Naive thymus-derived CD8-positive, alpha-beta T cell (primary cell): ENCODE results near the gene SLC9B1. TPM values are rescaled to one million over a fixed set of nuclear protein-coding genes. Genes with fewer than 3 reads are reported as not detected.
A peak's percentile ranks its signal among the peaks of the same experiment; 100 is the strongest.

ENCODE experiments used
- ATAC-seq, 2 donors: fragments of 150-1000 bp; cut with Tn5 transposase in 1 of 2; sonication (Bioruptor Pico), chemical (Tn5 transposase) in 1 of 2; 1 replicate in 1 of 2; 2 replicates in 1 of 2; pipeline ENCODE4 v1.10.0; 2021; ENCODE audit warnings: mild to moderate bottlenecking in 2 of 2, moderate library complexity in 2 of 2
- POLR2A ChIA-PET: fragments of 350-600 bp; sonication (Branson Sonifier 250); formaldehyde crosslinking; loops from one replicate; lab custom pipeline; 2021; ENCODE audit warnings: antibody characterized with exemption; lab: Charles Lee
- DNase-seq, 10 donors: peaks; one replicate each; pipeline versions ENCODE4 v3.0.0 to v3.0.0-alpha.2; 2020 to 2022
- H3K27ac Mint-ChIP-seq, 10 donors: one replicate each; pipeline ENCODE4 v1.8.0; 2020 to 2022; ENCODE audit warnings: mild to moderate bottlenecking in 10 of 10, mixed read lengths in 10 of 10, moderate library complexity in 4 of 10, inconsistent platforms in 1 of 10
- H3K27me3 Mint-ChIP-seq, 5 donors: one replicate each; pipeline ENCODE4 v1.8.0; 2021 to 2022; ENCODE audit warnings: mixed read lengths in 5 of 5
- H3K36me3 Mint-ChIP-seq, 3 donors: one replicate each; pipeline ENCODE4 v1.8.0; 2020 to 2022; ENCODE audit warnings: mixed read lengths in 3 of 3, mild to moderate bottlenecking in 2 of 3, inconsistent platforms in 1 of 3
- H3K4me1 Mint-ChIP-seq, 4 donors: one replicate each; pipeline ENCODE4 v1.8.0; 2021 to 2022; ENCODE audit warnings: mixed read lengths in 4 of 4
- H3K4me3 Mint-ChIP-seq, 10 donors: one replicate each; pipeline ENCODE4 v1.8.0; 2020 to 2022; ENCODE audit warnings: mild to moderate bottlenecking in 10 of 10, mixed read lengths in 10 of 10, moderate library complexity in 6 of 10, inconsistent platforms in 1 of 10
- H3K9me3 Mint-ChIP-seq, 9 donors: one replicate each; pipeline ENCODE4 v1.8.0; 2020 to 2022; ENCODE audit warnings: mixed read lengths in 9 of 9, mild to moderate bottlenecking in 3 of 9, inconsistent platforms in 1 of 9, moderate library complexity in 1 of 9
- polyA plus RNA-seq, 3 donors: library from polyadenylated mRNA; unstranded; fragments of 300-500 nt; fragmentation: Illumina TruSeq; gene quantifications; one replicate each; pipeline ENCODE4 v1.2.3, GENCODE V29; 2021
- total RNA-seq, 8 experiments: library from RNA in 2 of 8; stranded (reverse) in 2 of 8; gene quantifications; one replicate each; pipeline ENCODE4 v1.2.3 and lab custom pipeline; 2021 to 2026

Gene SLC9B1
- total and polyA plus RNA-seq, 5 experiments from 2014 or later, result 1.7 to 7.3 (median 3.7) TPM

DNA sequence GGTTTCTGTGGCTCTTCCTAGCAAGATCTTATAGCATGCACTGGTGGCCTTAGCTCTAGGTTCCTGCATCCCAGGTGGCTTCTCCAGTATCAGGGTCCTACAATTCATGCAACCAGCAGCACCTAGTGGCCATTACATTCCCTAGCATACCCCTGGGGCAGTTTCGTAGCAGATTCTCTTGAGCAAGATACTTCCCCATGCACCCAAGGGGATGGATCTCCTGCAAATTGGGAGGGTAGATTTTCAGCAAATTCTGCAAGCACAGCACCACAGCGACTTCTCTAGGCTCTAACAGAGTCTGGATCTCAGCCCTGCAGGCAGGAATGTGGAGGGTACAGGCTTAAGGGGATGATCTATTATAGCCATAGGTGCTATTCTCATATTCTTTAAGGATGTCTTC, 13.1 kb upstream of the SLC9B1 start:
- peaks cover 9 to 39% (median 22%) of the 10 kb centered on the region in 3 donors for H3K36me3 Mint-ChIP-seq
- H3K27ac Mint-ChIP-seq, result no peak overlapping the region
- no peak for DNase-seq
- no peaks in the 10 kb centered on the region for H3K27me3 Mint-ChIP-seq
- no peaks in the 10 kb centered on the region for H3K9me3 Mint-ChIP-seq
- H3K4me1 Mint-ChIP-seq, result peaks cover 0 to 2% (median 0%) of the 10 kb centered on the region in 4 donors
- POLR2A ChIA-PET, result no interaction called here
- ATAC-seq, result peak; percentile 42 to 50
- H3K4me3 Mint-ChIP-seq, result no peak overlapping the region

DNA sequence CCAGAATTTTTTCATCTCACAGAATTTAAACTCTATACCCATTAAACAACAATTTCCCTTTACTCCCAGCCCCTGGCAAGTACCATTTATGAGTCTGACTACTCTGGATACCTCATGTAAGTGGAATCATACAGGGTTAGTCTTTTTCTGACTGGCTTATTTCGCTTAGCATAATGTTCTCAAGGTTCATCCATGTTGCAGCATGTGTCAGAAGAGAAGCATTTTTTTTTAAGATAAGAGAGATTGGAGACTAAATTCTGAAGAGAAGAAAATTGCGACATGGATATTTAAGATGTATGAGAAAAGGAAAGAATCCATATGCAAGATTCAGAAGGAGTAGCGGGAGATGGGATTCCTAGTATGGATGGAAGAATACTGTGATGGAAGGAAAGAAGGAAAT, 11.3 kb upstream of the SLC9B1 start:
- no peaks in the 10 kb centered on the region for H3K27me3 Mint-ChIP-seq
- no peak overlapping the region for H3K27ac Mint-ChIP-seq
- H3K4me1 Mint-ChIP-seq, result peaks cover 0 to 2% (median 0%) of the 10 kb centered on the region in 4 donors
- no peak overlapping the region for H3K4me3 Mint-ChIP-seq
- POLR2A ChIA-PET, result no interaction called here
- DNase-seq (no peak), ATAC-seq (no peak)
- H3K36me3 Mint-ChIP-seq, result peaks cover 9 to 33% (median 11%) of the 10 kb centered on the region in 3 donors
- H3K9me3 Mint-ChIP-seq, result no peaks in the 10 kb centered on the region

DNA sequence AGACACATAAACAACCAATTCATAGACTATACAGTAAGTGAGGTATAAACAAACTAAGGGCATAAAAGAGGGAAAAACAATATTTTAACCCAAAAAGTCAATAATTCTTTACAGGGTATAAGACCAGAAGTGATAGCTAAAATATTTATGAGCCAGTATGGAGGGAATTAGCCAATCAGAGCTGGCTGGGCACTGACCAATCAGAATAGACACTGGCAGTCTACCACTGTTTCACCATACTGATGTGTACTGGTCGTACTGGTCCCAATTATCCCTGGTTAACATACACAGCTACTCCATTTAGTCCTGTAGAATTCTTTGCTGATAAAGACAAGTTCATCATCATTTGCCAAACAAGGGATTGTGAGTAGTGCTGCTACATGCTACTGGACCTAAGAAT, 9.8 kb upstream of the SLC9B1 start:
- Mint-ChIP-seq H3K36me3 (peaks cover 4 to 30% (median 7%) of the 10 kb centered on the region in 3 donors), H3K4me1 (peaks cover 0 to 2% (median 0%) of the 10 kb centered on the region in 4 donors), H3K4me3 (no peak overlapping the region), H3K27ac (no peak overlapping the region), H3K9me3 (no peaks in the 10 kb centered on the region), H3K27me3 (no peaks in the 10 kb centered on the region)
- ATAC-seq (no peak), DNase-seq (no peak)
- POLR2A ChIA-PET, result no interaction called here

DNA sequence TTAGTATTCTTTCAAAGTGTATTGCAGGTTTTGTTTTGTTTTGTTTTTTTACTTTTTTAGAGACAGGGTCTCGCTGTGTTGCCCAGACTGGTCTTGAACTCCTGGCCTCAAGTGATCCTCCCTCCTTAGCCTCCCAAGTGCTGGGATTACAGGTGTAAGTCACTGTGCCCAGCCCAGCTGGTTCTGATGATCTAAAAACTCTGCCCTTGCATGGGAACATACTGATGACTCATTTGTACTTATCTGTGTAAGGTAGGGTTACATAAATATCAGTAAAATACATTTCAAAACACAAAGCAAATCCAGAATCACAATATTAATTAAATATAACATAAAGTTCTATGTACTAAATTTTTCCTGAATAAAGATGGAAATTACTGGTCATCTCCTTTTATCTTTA, 7.4 kb upstream of the SLC9B1 start:
- H3K27ac Mint-ChIP-seq, result no peak overlapping the region
- H3K4me3 Mint-ChIP-seq, result no peak overlapping the region
- POLR2A ChIA-PET, result no interaction called here
- DNase-seq (no peak), ATAC-seq (no peak)
- peaks cover 4 to 25% (median 7%) of the 10 kb centered on the region in 3 donors for H3K36me3 Mint-ChIP-seq
- H3K27me3 Mint-ChIP-seq, result no peaks in the 10 kb centered on the region
- H3K9me3 Mint-ChIP-seq, result no peaks in the 10 kb centered on the region
- no peaks in the 10 kb centered on the region for H3K4me1 Mint-ChIP-seq

DNA sequence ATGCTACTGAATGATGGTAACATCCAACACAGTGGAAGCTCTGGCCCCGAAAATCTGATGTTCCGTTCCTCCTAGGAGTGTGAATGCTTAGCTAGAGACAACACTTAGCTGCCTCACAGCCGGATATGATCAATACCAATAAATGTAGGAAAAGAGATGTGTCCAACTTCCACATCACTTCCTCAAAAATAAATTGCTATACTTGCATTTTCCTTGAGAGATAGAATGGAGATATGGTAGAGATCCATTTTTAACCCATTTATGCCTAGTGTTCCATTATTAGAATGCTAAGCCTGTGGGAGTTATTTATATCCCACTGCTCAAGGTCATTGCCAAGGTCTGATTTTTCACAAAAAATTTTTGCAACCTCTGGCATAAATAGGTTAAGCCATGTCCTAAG, 5.5 kb upstream of the SLC9B1 start:
- Mint-ChIP-seq H3K4me3 (no peak overlapping the region), H3K27me3 (no peaks in the 10 kb centered on the region), H3K9me3 (no peaks in the 10 kb centered on the region), H3K36me3 (peaks cover 0 to 16% (median 7%) of the 10 kb centered on the region in 3 donors), H3K27ac (peak overlapping the region in 1 of 10 donors; percentile 24), H3K4me1 (peaks cover under 1 to 5% (median 3%) of the 10 kb centered on the region in 4 donors)
- ATAC-seq (no peak), DNase-seq (no peak)
- POLR2A ChIA-PET, result no interaction called here

DNA sequence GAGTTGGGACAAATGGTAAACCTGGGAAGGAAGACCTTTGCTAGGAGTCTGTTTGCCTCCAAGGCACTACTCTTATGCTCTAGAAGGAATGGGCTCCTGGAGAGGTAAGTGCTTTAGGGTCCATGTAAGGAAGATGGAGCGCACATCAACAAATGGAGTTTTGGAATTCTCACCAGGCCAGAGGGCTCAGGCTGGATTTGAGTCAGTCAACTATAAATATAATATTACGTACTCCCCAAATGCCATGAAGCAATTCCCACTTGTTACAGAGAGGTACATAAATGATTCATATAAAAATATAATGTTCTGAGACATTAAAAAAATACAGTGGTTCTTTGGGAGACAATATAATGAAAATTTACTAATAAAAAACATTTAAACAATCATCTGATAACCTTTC, 1.6 kb upstream of the SLC9B1 start:
- no peak for DNase-seq
- peaks cover 0 to 6% (median 3%) of the 10 kb centered on the region in 3 donors for H3K36me3 Mint-ChIP-seq
- H3K4me3 Mint-ChIP-seq, result peak overlapping the region in 7 of 10 donors; percentile 13 to 95 (median 26)
- H3K9me3 Mint-ChIP-seq, result no peaks in the 10 kb centered on the region
- H3K27me3 Mint-ChIP-seq, result no peaks in the 10 kb centered on the region
- POLR2A ChIA-PET, result no interaction called here
- ATAC-seq, result no peak
- peaks cover 4 to 27% (median 19%) of the 10 kb centered on the region in 4 donors for H3K4me1 Mint-ChIP-seq
- H3K27ac Mint-ChIP-seq, result peak overlapping the region in 3 of 10 donors; percentile 96 to 99 (median 99)

DNA sequence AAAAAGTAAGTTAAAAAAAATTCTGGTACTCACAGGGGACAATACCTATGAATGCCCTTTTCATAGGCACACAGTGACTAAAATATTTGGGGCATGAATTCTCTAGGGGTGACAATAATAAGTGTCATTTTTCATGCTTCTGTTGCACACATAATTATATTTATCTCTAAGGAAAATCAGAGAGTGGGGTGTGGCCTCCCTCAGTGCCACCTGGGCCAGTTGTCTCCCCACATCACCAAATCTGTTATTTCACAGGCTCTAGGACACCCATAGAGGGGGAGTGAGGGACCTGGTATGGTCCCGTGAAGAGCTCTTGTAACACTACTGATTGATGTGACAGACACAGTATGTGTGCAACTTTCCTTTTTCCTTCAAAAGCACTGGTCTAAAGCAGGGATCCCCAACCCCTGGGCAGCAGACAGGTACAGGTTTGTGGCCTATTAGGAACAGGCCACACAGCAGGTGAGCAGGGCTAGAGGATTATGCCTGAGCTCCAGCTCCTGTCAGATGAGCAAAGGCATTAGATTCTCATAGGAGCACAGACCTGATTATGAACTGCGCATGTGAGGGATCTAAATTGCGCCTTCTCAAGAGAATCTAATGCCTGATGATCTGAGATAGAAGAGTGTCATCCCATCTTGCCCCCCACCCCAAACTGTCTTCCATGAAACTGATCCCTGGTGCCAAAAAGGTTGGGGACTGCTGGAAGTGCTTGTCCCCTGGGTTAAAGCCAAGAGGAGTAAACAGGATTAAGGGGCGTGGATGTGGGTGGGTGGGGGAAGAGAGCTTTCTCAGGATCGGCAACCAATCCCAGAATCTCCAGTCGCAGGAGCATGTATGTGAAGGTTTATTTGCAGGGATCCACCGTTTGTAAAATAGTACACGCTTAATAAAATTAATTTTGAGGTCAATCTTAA, 856 bp downstream of the SLC9B1 start:
- Mint-ChIP-seq H3K4me3 (peak overlapping the region; percentile 86 to 96 (median 92)), H3K27ac (peak overlapping the region in 5 of 10 donors; percentile 96 to 100 (median 99)), H3K27me3 (no peaks in the 10 kb centered on the region), H3K36me3 (no peaks in the 10 kb centered on the region), H3K9me3 (no peaks in the 10 kb centered on the region), H3K4me1 (peaks cover 4 to 27% (median 19%) of the 10 kb centered on the region in 4 donors)
- ATAC-seq (no peak), DNase-seq (peak in 4 of 10 donors; percentile 2 to 15 (median 7))
- POLR2A ChIA-PET, result interaction anchor here (1.0 to 2.2 kb wide), 6 partner anchors 10 to 673 kb away, joined by 3 to 10 read pairs (median 6); partner anchors contain the start of genes MANBA, SLC39A8, SLC9B2 and UBE2D3

DNA sequence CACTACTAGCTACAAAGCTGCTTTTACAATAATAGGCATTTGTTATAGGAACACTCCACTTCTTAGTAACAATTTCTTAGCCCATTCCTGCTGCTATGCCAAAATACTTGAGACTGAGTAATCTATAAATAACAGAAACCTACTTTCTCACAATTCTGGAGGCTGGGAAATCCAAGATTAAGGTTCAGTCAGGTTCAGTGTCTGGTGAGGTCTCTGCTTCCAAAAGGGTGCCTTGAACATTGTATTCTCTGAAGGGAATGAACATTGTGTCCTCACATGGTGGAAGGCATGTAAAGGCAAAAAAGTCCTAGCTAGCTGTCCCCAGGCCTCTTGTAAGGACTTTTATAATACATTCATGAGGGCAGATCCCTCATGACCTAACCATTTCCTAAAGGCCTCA, 7.0 kb downstream of the SLC9B1 start:
- ATAC-seq (no peak), DNase-seq (no peak)
- H3K27ac Mint-ChIP-seq, result peak overlapping the region in 1 of 10 donors; percentile 13
- no peaks in the 10 kb centered on the region for H3K27me3 Mint-ChIP-seq
- H3K36me3 Mint-ChIP-seq, result no peaks in the 10 kb centered on the region
- H3K4me3 Mint-ChIP-seq, result no peak overlapping the region
- H3K9me3 Mint-ChIP-seq, result no peaks in the 10 kb centered on the region
- H3K4me1 Mint-ChIP-seq, result peaks cover 0 to 3% (median 0%) of the 10 kb centered on the region in 4 donors
- POLR2A ChIA-PET, result no interaction called here

DNA sequence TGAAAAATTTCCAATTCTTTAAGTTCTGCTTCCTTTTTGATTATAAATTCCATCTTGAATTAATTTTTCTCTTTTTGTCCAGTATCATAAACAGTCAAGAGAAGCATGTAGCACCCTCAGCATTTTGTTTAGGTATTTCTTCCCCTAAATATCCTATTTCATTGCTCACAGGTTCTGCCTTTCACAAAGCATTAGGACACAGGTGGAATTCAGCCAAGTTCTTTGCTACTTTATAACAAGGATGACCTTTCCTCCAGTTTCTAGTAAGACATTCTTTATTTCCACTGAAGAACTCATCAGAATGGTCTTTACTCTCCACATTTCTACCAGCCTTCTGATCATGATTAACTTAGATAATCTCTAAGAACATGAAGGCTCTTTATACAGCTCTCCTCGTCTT, 7.4 kb downstream of the SLC9B1 start:
- no peaks in the 10 kb centered on the region for H3K36me3 Mint-ChIP-seq
- H3K9me3 Mint-ChIP-seq, result no peaks in the 10 kb centered on the region
- peaks cover 0 to 3% (median 0%) of the 10 kb centered on the region in 4 donors for H3K4me1 Mint-ChIP-seq
- DNase-seq (no peak), ATAC-seq (no peak)
- no peaks in the 10 kb centered on the region for H3K27me3 Mint-ChIP-seq
- H3K4me3 Mint-ChIP-seq, result no peak overlapping the region
- POLR2A ChIA-PET, result no interaction called here
- H3K27ac Mint-ChIP-seq, result peak overlapping the region in 1 of 10 donors; percentile 13

DNA sequence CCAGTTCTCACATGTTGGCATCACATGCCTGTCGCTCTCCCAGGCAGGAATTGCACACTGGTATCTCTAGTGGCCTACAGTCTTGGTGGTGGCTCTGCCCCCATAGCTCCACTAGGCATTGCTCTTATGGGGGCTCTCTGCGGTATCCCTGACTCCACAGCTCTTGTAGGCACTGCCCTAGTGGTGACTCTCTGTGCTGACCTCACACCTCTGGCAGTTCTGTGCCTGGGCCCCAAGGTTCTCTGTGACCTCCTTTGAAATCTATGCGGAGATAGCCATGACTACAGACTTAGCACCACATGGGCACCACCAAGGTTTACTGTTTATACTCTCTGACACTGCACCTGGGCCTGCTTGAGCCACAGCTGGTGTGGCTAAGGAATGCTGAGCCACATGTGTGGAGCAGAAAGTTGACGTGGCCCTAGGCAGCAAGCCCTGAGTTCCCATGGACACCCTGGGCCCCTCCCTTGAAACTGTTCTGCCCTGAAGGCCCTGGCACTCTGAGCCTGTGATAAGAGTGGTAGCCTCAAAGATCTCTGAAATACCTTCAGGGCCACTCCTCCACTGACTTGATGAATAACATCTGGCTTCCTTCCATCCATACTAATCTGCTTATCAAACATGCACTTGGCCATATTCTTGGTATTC, 8.0 kb downstream of the SLC9B1 start:
- POLR2A ChIA-PET, result no interaction called here

DNA sequence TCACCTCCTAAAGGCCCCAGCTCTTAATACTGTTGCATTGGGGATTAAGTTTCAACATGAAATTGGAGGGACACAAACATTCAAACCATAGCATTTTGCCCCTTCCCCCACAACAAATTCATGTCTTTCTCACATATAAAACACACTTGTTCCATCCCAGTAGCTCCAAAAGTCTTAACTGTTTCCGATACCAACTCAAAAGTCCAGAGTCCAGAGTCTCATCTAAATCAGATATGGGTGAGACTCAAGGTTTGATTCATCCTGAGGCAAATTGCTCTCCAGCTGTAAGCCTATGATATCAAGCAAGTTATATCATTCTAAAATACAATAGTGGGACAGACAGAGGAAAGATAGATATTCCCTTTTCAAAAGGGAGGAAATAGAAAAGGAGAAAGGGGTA, 8.7 kb downstream of the SLC9B1 start:
- H3K9me3 Mint-ChIP-seq, result no peaks in the 10 kb centered on the region
- H3K27ac Mint-ChIP-seq, result no peak overlapping the region
- POLR2A ChIA-PET, result no interaction called here
- no peak overlapping the region for H3K4me3 Mint-ChIP-seq
- no peaks in the 10 kb centered on the region for H3K36me3 Mint-ChIP-seq
- no peaks in the 10 kb centered on the region for H3K27me3 Mint-ChIP-seq
- peaks cover 0 to 3% (median 0%) of the 10 kb centered on the region in 4 donors for H3K4me1 Mint-ChIP-seq
- no peak for DNase-seq
- ATAC-seq, result no peak

More for the DNA sequence above, 8.0 kb downstream of the SLC9B1 start:
- no peak for ATAC-seq
- no peak for DNase-seq
- H3K4me1 Mint-ChIP-seq, result peaks cover 0 to 3% (median 0%) of the 10 kb centered on the region in 4 donors
- no peak overlapping the region for H3K4me3 Mint-ChIP-seq
- H3K27ac Mint-ChIP-seq, result no peak overlapping the region
- no peaks in the 10 kb centered on the region for H3K9me3 Mint-ChIP-seq
- no peaks in the 10 kb centered on the region for H3K27me3 Mint-ChIP-seq
- H3K36me3 Mint-ChIP-seq, result no peaks in the 10 kb centered on the region

DNA sequence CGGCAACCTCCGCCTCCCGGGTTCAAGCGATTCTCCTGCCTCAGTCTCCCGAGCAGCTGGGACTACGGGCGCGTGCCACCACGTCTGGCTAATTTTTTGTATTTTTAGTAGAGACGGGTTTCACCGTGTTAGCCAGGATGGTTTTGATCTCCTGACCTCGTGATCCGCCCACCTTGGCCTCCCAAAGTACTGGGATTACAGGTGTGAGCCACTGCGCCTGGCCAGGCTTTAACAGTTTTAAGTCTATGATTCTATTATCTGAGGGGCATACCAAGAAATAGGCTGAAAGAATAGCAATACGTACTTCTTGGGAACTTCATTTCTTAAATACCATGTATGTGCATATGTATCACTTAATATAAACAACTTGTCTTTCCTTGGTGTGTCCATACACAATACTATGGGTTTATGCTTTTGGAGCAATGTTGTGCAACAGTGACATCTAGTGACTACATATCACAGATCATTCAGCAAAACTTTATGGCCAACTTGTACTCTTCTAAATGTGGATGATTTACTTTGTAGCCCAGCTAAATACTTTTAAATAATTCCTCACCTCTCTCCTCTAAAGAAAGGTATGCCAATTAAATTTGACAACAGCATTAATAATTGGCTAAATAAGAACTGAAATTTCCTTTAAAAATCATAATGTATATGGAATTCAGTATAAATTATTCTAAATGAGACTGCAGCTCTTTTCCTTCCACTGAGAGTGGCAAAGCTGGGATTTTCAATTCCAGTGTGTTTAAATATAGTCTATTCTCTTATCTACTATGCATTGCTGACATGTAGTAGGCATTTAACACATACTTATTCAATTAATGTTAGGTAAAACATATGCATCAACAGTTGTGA, 10.4 kb downstream of the SLC9B1 start:
- peak in 6 of 10 donors; percentile 21 to 65 (median 48) for DNase-seq
- Mint-ChIP-seq H3K4me3 (no peak overlapping the region), H3K36me3 (no peaks in the 10 kb centered on the region), H3K9me3 (no peaks in the 10 kb centered on the region), H3K4me1 (peaks cover 0 to 3% (median 0%) of the 10 kb centered on the region in 4 donors), H3K27ac (no peak overlapping the region), H3K27me3 (no peaks in the 10 kb centered on the region)
- POLR2A ChIA-PET, result interaction anchor here (0.5 to 1.2 kb wide), 3 partner anchors 9 to 577 kb away, joined by 3 to 5 read pairs (median 3); no protein-coding TSS in a partner anchor
- ATAC-seq, result peak; percentile 87 to 90
